HepG2 (cell line): ENCODE results near the gene SMURF1. TPM values are rescaled to one million over a fixed set of nuclear protein-coding genes. Genes with fewer than 3 reads are reported as not detected.

Source experiments
- BRD4 ChIP-seq: sonication (generic); formaldehyde crosslinking; IDR thresholded peaks from 2 replicates; pipeline ENCODE4 v1.4.0; 2020; ENCODE audit warnings: missing genetic modification reagents
- GLI4 ChIP-seq: sonication (generic); formaldehyde crosslinking; IDR thresholded peaks from 2 replicates; pipeline ENCODE4 v1.5.1; 2020; ENCODE audit warnings: missing genetic modification reagents, mild to moderate bottlenecking, moderate library complexity, borderline replicate concordance
- GZF1 ChIP-seq: sonication (generic); formaldehyde crosslinking; IDR thresholded peaks from 2 replicates; pipeline ENCODE4 v1.5.1; 2020; ENCODE audit warnings: mild to moderate bottlenecking, missing genetic modification reagents
- HES4 ChIP-seq: sonication (generic); formaldehyde crosslinking; IDR thresholded peaks from 2 replicates; pipeline ENCODE4 v1.9.0; 2021; ENCODE audit warnings: mild to moderate bottlenecking, missing genetic modification reagents, borderline replicate concordance
- HIVEP1 ChIP-seq: sonication (generic); formaldehyde crosslinking; IDR thresholded peaks from 2 replicates; pipeline ENCODE4 v1.4.0; 2020; ENCODE audit warnings: mild to moderate bottlenecking, missing genetic modification reagents
- PRDM15 ChIP-seq: sonication (generic); formaldehyde crosslinking; IDR thresholded peaks from 2 replicates; pipeline ENCODE4 v1.4.0; 2020; ENCODE audit warnings: missing genetic modification reagents
- ZNF263 ChIP-seq: sonication (generic); formaldehyde crosslinking; IDR thresholded peaks from 2 replicates; pipeline ENCODE4 v1.4.0; 2020; ENCODE audit warnings: missing genetic modification reagents
- ZNF274 ChIP-seq: sonication (generic); formaldehyde crosslinking; IDR thresholded peaks from 2 replicates; pipeline ENCODE4 v1.5.1; 2020; ENCODE audit warnings: mild to moderate bottlenecking, missing genetic modification reagents
- ZNF496 ChIP-seq: sonication (generic); formaldehyde crosslinking; IDR thresholded peaks from 2 replicates; pipeline ENCODE4 v1.8.1; 2023; ENCODE audit warnings: mild to moderate bottlenecking, moderate library complexity, missing genetic modification reagents; ENCODE audit not compliant: insufficient replicate concordance
- ZNF674 ChIP-seq: sonication (generic); formaldehyde crosslinking; IDR thresholded peaks from 2 replicates; pipeline ENCODE4 v1.5.0; 2020; ENCODE audit warnings: low read depth, mild to moderate bottlenecking, missing genetic modification reagents
- polyA plus RNA-seq, 8 experiments: library from polyadenylated mRNA; depleted of rRNA in 3 of 8; stranded (reverse) in 7 of 8; unstranded in 1 of 8; fragments of >200 nt; fragmentation: Illumina TruSeq in 4 of 8; extraction: Trizol in 4 of 8; gene quantifications; 2 replicates each; pipeline versions ENCODE4 v1.2.1 to v1.2.3, GENCODE V29; 2011 to 2016; ENCODE audit warnings: low read depth in 4 of 8, missing spikeins in 1 of 8, mixed read lengths in 1 of 8; ENCODE audit not compliant: insufficient read depth in 1 of 8
- total RNA-seq, 5 experiments: library from RNA; depleted of rRNA; stranded (reverse); fragments of >200 nt; fragmentation: Illumina TruSeq; extraction: Trizol; gene quantifications; 2 replicates each; pipeline ENCODE4 v1.2.3, GENCODE V29; 2016; ENCODE audit warnings: low read depth in 1 of 5
- TF ChIP-seq, protein P1 (sequence below): sonication (generic); formaldehyde crosslinking; IDR thresholded peaks from 2 replicates; pipeline ENCODE4 v1.4.0; 2020; ENCODE audit warnings: low read depth, missing genetic modification reagents
- TF ChIP-seq, protein P2 (sequence below): sonication (generic); formaldehyde crosslinking; IDR thresholded peaks from 2 replicates; pipeline ENCODE4 v1.4.0; 2020; ENCODE audit warnings: mild to moderate bottlenecking, missing genetic modification reagents
- TF ChIP-seq, protein P3 (sequence below): IDR thresholded peaks from 2 replicates; pipeline ENCODE4 v1.6.1; 2016; ENCODE audit warnings: mild to moderate bottlenecking, missing biosample characterization, missing genetic modification reagents
- TF ChIP-seq, protein P4 (sequence below): sonication (generic); formaldehyde crosslinking; IDR thresholded peaks from 2 replicates; pipeline ENCODE4 v1.4.0; 2020; ENCODE audit warnings: missing genetic modification reagents, borderline replicate concordance
- TF ChIP-seq, protein P5 (sequence below): IDR thresholded peaks from 2 replicates; pipeline ENCODE4 v1.6.1; 2016; ENCODE audit warnings: low read depth, borderline replicate concordance

SMURF1 gene
- total and polyA plus RNA-seq, 2 of the 13 experiments (the other 11 are each of a cell fraction or from before 2014, with no cell fraction given), result 8.3 to 11.1 TPM

DNA sequence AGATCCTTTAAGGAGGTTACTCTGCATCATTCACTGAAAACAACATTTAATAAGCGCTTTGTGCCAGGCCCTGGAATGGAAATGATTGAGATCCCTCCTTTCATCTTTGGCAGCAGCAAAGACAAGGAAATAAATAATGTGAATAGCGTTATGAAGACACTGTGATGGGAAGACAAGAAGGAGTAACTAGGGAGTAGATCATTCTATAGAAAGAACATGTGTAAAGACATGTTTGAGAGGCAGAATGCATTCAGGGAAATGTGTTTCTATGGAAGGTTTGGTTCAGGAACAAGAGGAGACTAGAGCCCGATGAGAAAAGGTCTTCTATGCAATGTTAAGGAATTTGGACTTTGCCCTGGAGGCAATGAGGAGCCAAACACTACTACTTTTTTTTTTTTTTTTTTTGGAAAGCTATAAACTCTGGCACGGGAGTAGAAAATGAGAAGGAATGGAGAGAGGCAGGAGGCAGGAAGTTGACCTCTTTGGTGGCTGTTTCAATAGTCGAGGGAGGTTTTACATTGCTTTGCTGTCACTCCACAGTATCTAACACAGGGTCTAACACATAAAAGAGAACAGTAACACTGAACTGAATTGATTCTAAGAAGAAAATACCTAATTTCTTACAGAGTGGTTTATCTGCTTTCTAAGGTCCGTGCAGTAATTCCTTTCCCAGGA lies 44.9 kb downstream of the SMURF1 start (continued):
- TF ChIP-seq, protein P1, sequence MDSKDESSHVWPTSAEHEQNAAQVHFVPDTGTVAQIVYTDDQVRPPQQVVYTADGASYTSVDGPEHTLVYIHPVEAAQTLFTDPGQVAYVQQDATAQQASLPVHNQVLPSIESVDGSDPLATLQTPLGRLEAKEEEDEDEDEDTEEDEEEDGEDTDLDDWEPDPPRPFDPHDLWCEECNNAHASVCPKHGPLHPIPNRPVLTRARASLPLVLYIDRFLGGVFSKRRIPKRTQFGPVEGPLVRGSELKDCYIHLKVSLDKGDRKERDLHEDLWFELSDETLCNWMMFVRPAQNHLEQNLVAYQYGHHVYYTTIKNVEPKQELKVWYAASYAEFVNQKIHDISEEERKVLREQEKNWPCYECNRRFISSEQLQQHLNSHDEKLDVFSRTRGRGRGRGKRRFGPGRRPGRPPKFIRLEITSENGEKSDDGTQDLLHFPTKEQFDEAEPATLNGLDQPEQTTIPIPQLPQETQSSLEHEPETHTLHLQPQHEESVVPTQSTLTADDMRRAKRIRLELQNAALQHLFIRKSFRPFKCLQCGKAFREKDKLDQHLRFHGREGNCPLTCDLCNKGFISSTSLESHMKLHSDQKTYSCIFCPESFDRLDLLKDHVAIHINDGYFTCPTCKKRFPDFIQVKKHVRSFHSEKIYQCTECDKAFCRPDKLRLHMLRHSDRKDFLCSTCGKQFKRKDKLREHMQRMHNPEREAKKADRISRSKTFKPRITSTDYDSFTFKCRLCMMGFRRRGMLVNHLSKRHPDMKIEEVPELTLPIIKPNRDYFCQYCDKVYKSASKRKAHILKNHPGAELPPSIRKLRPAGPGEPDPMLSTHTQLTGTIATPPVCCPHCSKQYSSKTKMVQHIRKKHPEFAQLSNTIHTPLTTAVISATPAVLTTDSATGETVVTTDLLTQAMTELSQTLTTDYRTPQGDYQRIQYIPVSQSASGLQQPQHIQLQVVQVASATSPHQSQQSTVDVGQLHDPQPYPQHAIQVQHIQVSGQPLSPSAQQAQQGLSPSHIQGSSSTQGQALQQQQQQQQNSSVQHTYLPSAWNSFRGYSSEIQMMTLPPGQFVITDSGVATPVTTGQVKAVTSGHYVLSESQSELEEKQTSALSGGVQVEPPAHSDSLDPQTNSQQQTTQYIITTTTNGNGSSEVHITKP (CRISPR knock-in tag), result peak; percentile 45; the same call in 1 of the 2 replicates
- no peak for TF ChIP-seq ZNF274
- no peak for TF ChIP-seq ZNF263 (CRISPR knock-in tag)
- TF ChIP-seq GZF1, result no peak
- no peak for TF ChIP-seq HES4 (CRISPR knock-in tag)
- TF ChIP-seq HIVEP1 (CRISPR knock-in tag), result no peak
- TF ChIP-seq, protein P2, sequence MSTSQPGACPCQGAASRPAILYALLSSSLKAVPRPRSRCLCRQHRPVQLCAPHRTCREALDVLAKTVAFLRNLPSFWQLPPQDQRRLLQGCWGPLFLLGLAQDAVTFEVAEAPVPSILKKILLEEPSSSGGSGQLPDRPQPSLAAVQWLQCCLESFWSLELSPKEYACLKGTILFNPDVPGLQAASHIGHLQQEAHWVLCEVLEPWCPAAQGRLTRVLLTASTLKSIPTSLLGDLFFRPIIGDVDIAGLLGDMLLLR (CRISPR knock-in tag), result no peak
- TF ChIP-seq GLI4, result no peak
- peak; percentile 99 for TF ChIP-seq PRDM15 (CRISPR knock-in tag)
- TF ChIP-seq, protein P3, sequence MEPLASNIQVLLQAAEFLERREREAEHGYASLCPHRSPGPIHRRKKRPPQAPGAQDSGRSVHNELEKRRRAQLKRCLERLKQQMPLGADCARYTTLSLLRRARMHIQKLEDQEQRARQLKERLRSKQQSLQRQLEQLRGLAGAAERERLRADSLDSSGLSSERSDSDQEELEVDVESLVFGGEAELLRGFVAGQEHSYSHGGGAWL (CRISPR knock-in tag), result no peak
- TF ChIP-seq, protein P4, sequence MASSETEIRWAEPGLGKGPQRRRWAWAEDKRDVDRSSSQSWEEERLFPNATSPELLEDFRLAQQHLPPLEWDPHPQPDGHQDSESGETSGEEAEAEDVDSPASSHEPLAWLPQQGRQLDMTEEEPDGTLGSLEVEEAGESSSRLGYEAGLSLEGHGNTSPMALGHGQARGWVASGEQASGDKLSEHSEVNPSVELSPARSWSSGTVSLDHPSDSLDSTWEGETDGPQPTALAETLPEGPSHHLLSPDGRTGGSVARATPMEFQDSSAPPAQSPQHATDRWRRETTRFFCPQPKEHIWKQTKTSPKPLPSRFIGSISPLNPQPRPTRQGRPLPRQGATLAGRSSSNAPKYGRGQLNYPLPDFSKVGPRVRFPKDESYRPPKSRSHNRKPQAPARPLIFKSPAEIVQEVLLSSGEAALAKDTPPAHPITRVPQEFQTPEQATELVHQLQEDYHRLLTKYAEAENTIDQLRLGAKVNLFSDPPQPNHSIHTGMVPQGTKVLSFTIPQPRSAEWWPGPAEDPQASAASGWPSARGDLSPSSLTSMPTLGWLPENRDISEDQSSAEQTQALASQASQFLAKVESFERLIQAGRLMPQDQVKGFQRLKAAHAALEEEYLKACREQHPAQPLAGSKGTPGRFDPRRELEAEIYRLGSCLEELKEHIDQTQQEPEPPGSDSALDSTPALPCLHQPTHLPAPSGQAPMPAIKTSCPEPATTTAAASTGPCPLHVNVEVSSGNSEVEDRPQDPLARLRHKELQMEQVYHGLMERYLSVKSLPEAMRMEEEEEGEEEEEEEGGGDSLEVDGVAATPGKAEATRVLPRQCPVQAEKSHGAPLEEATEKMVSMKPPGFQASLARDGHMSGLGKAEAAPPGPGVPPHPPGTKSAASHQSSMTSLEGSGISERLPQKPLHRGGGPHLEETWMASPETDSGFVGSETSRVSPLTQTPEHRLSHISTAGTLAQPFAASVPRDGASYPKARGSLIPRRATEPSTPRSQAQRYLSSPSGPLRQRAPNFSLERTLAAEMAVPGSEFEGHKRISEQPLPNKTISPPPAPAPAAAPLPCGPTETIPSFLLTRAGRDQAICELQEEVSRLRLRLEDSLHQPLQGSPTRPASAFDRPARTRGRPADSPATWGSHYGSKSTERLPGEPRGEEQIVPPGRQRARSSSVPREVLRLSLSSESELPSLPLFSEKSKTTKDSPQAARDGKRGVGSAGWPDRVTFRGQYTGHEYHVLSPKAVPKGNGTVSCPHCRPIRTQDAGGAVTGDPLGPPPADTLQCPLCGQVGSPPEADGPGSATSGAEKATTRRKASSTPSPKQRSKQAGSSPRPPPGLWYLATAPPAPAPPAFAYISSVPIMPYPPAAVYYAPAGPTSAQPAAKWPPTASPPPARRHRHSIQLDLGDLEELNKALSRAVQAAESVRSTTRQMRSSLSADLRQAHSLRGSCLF (CRISPR knock-in tag), result no peak
- peak; percentile 40; the same call in 1 of the 2 replicates for TF ChIP-seq BRD4 (CRISPR knock-in tag)
- TF ChIP-seq ZNF496 (CRISPR knock-in tag), result no peak
- TF ChIP-seq ZNF674 (CRISPR knock-in tag), result no peak
- TF ChIP-seq, protein P5, sequence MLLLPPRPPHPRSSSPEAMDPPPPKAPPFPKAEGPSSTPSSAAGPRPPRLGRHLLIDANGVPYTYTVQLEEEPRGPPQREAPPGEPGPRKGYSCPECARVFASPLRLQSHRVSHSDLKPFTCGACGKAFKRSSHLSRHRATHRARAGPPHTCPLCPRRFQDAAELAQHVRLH (CRISPR knock-in tag), result no peak
